Breast epithelium (tissue), 3 donors: ENCODE results near the gene PHACTR1.

Experiments
- CTCF ChIP-seq, 3 donors: fragments of 450-650 bp; IDR thresholded peaks; one replicate each; pipeline ENCODE4 v1.5.1; 2016 to 2017; ENCODE audit warnings: antibody characterized with exemption in 3 of 3, mild to moderate bottlenecking in 3 of 3, moderate library complexity in 3 of 3
- POLR2A ChIP-seq: fragments of 450-650 bp; IDR thresholded peaks from one replicate; pipeline ENCODE4 v1.6.1; 2016; ENCODE audit warnings: antibody characterized with exemption, mild to moderate bottlenecking, moderate library complexity

- TF ChIP-seq CTCF (IDR thresholded peaks at IDR 0.05) (no peak), POLR2A (no peak)
These were observed 488.5 kb downstream of the PHACTR1 start for GRCh38 chr6:13205106-13205505.
